IMR-90 (cell line): ENCODE data around the gene LSMEM2. TPM values are rescaled to one million over a fixed set of nuclear protein-coding genes. Genes with fewer than 3 reads are reported as not detected.

Experiments used
- ATAC-seq: fragments of 200-7000 bp; cut with Tn5 transposase; 2 replicates; pipeline ENCODE4 v1.9.1; 2020; ENCODE audit warnings: low read depth, mild to moderate bottlenecking, moderate library complexity
- BruUV-seq: library from RNA; stranded (reverse); fragments of 400-500 nt; replicated peaks from 2 replicates; lab custom pipeline; 2021; lab: Mats Ljungman, UMichigan
- CTCF ChIA-PET: fragments of 300-600 bp; formaldehyde crosslinking; extraction: SDS; loops from one replicate; lab custom pipeline; 2021; ENCODE audit warnings: antibody characterized with exemption; lab: Yijun Ruan, JAX
- POLR2A ChIA-PET: fragments of 300-600 bp; sonication (Branson Sonifier 250); formaldehyde crosslinking; loops from one replicate; lab custom pipeline; 2022; ENCODE audit warnings: antibody characterized with exemption; ENCODE audit not compliant: unreplicated experiment; lab: Charles Lee
- DNase-seq: peaks from one replicate; pipeline ENCODE4 v3.0.0; 2013
- H2AFZ ChIP-seq: replicated peaks from 2 replicates; pipeline ENCODE3; 2013; ENCODE audit warnings: low read length, mild to moderate bottlenecking; ENCODE audit not compliant: poor library complexity
- H2AK5ac ChIP-seq: 2 replicates; pipeline ENCODE4 v1.6.1; 2013; ENCODE audit warnings: low read depth, low read length, inconsistent platforms
- H2AK9ac ChIP-seq: replicated peaks from 2 replicates; pipeline ENCODE3; 2013; ENCODE audit warnings: mild to moderate bottlenecking, low read depth, low read length, moderate library complexity; ENCODE audit not compliant: poor library complexity
- H2BK120ac ChIP-seq: 2 replicates; pipeline ENCODE4 v1.6.1; 2013; ENCODE audit warnings: low read depth, low read length, inconsistent platforms
- H2BK15ac ChIP-seq: 3 replicates; pipeline ENCODE4 v1.6.1; 2013; ENCODE audit warnings: low read depth, low read length, inconsistent platforms
- H2BK20ac ChIP-seq: 2 replicates; pipeline ENCODE4 v1.6.1; 2013; ENCODE audit warnings: low read depth, mild to moderate bottlenecking, inconsistent platforms, low read length, moderate library complexity
- H2BK5ac ChIP-seq: 2 replicates; pipeline ENCODE4 v1.6.1; 2013; ENCODE audit warnings: mild to moderate bottlenecking, low read depth, low read length, inconsistent platforms; ENCODE audit not compliant: poor library complexity, severe bottlenecking
- H3K14ac ChIP-seq: replicated peaks from 2 replicates; pipeline ENCODE4 v1.6.1; 2013; ENCODE audit warnings: low read depth, low read length, inconsistent platforms
- H3K18ac ChIP-seq: 2 replicates; pipeline ENCODE4 v1.6.1; 2013; ENCODE audit warnings: low read depth, low read length, control low read depth
- H3K23ac ChIP-seq: 2 replicates; pipeline ENCODE4 v1.6.1; 2013; ENCODE audit warnings: low read depth, low read length, inconsistent platforms
- H3K27ac ChIP-seq: 2 replicates; pipeline ENCODE4 v1.5.1; 2013; ENCODE audit warnings: mild to moderate bottlenecking, control low read depth, low read length; ENCODE audit not compliant: insufficient read depth
- H3K27me3 ChIP-seq: 2 replicates; pipeline ENCODE4 v1.6.1; 2013; ENCODE audit warnings: low read length; ENCODE audit not compliant: control insufficient read depth, insufficient read depth
- H3K36me3 ChIP-seq: 2 replicates; pipeline ENCODE4 v1.6.1; 2013; ENCODE audit warnings: low read length, mixed read lengths; ENCODE audit not compliant: control insufficient read depth, insufficient read depth
- H3K4ac ChIP-seq: 2 replicates; pipeline ENCODE4 v1.6.1; 2013; ENCODE audit warnings: low read depth, low read length, inconsistent platforms
- H3K4me1 ChIP-seq: 2 replicates; pipeline ENCODE4 v1.6.1; 2013; ENCODE audit warnings: low read length, mixed read lengths; ENCODE audit not compliant: control insufficient read depth, insufficient read depth
- H3K4me2 ChIP-seq: 2 replicates; pipeline ENCODE4 v1.6.1; 2013; ENCODE audit warnings: low read depth, mild to moderate bottlenecking, control low read depth, low read length, moderate library complexity
- H3K4me3 ChIP-seq: 2 replicates; pipeline ENCODE4 v1.5.1; 2013; ENCODE audit warnings: low read depth, mild to moderate bottlenecking, control low read depth, low read length, moderate library complexity; ENCODE audit not compliant: insufficient read depth
- H3K56ac ChIP-seq: 2 replicates; pipeline ENCODE4 v1.6.1; 2013; ENCODE audit warnings: low read length, inconsistent platforms; ENCODE audit not compliant: insufficient read depth; ENCODE audit errors: extremely low read depth
- H3K79me1 ChIP-seq, 2 experiments: 2 replicates each; pipeline ENCODE4 v1.6.1; 2013; ENCODE audit warnings: low read length in 2 of 2, inconsistent platforms in 1 of 2, low read depth in 1 of 2
- H3K9ac ChIP-seq: 2 replicates; pipeline ENCODE4 v1.6.1; 2013; ENCODE audit warnings: low read depth, low read length, control low read depth
- H3K9me1 ChIP-seq: 2 replicates; pipeline ENCODE4 v1.6.1; 2013; ENCODE audit warnings: low read length, inconsistent platforms; ENCODE audit not compliant: insufficient read depth
- H3K9me3 ChIP-seq: 2 replicates; pipeline ENCODE4 v1.6.1; 2013; ENCODE audit warnings: low read length; ENCODE audit not compliant: control insufficient read depth, insufficient read depth
- H4K20me1 ChIP-seq: 2 replicates; pipeline ENCODE4 v1.6.1; 2013; ENCODE audit warnings: low read length, inconsistent platforms; ENCODE audit not compliant: insufficient read depth
- H4K5ac ChIP-seq: 2 replicates; pipeline ENCODE4 v1.6.1; 2013; ENCODE audit warnings: mild to moderate bottlenecking, low read depth, low read length, control low read depth
- H4K8ac ChIP-seq, 2 experiments: 2 replicates each; pipeline ENCODE4 v1.6.1; 2013; ENCODE audit warnings: low read depth in 2 of 2, low read length in 2 of 2, control low read depth in 1 of 2, inconsistent platforms in 1 of 2
- H4K91ac ChIP-seq: 2 replicates; pipeline ENCODE4 v1.6.1; 2013; ENCODE audit warnings: low read depth, low read length, inconsistent platforms; ENCODE audit not compliant: insufficient read depth
- POLR2A ChIP-seq: IDR thresholded peaks from 2 replicates; pipeline ENCODE4 v1.6.1; 2012; ENCODE audit warnings: mild to moderate bottlenecking, low read depth, low read length
- WGBS, 2 experiments: methylation state at CpG; one replicate each; pipeline versions ENCODE4 v1.1.5 to v1.1.7; 2013; ENCODE audit warnings: missing lambda C conversion rate in 2 of 2; ENCODE audit not compliant: insufficient read length in 1 of 2; ENCODE audit errors: extremely low coverage in 2 of 2; 5-methylcytosine and 5-hydroxymethylcytosine counted together
- dilution Hi-C: fragments of 300-500 bp; cut with HindIII; formaldehyde crosslinking; loops from one replicate; pipeline ENCODE4 v1.14.3; 2018; ENCODE audit warnings: low sequenced_read_pairs; ENCODE audit not compliant: unreplicated experiment
- in situ Hi-C: fragments of 300-500 bp; cut with MboI; formaldehyde crosslinking; loops from 3 replicates; pipeline ENCODE4 v1.14.3; 2019; ENCODE audit warnings: low sequenced_read_pairs, inconsistent platforms, mixed read lengths
- intact Hi-C: fragments of 100-400 bp; cut with micrococcal nuclease; formaldehyde crosslinking; loops from 2 replicates; pipeline ENCODE4 v1.10.0; 2022
- polyA plus RNA-seq, 3 experiments: library from polyadenylated mRNA; depleted of rRNA; stranded (reverse); fragments of >200 nt; gene quantifications; 2 replicates each; pipeline ENCODE4 v1.2.3, GENCODE V29; 2012; ENCODE audit warnings: low replicate concordance in 1 of 3
- total RNA-seq: library from RNA; depleted of rRNA; stranded (reverse); fragments of >200 nt; gene quantifications from 2 replicates; pipeline ENCODE4 v1.2.3, GENCODE V29; 2012

The LSMEM2 gene
- total and polyA plus RNA-seq, 2 of the 4 experiments (the other 2 are of a cell fraction), result under 0.01 TPM; not detected in 1

DNA sequence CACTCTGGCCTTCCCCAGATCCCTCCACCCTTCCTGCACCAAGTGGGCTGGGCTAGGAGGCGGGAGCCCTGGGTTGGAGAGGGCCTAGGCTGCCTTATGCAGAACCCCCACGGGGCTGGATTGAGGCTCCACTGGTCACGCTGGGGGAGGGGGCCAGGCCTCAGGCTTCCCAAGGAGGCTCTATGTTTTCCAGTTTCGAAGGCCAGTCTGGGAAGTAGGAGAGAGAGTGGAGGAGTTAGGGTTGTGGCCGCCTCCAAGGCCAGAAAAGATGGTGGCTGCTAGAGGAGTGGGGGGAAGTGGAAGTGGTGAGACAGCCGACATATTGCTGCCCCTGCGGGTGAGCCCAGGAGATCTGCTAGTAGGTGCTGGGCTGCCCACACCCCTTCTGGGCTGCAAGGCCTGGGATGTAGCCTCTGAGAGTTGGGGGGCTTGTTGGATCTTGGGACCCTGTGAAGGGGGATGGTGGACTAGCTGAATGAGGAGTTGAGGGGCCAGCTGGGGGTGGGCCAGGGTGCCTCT is 41.7 kb upstream of the LSMEM2 start:
- Histone ChIP-seq H3K27ac (peak overlapping the region; percentile 97), H3K18ac (peak overlapping the region; percentile 37; the same call in 1 of the 2 replicates), H3K4ac (peak overlapping the region; percentile 98), H4K8ac (peak overlapping the region; percentile 59 to 94; a peak in 3 of 4 replicates), H3K79me1 (peaks cover 0 to 43% of the 10 kb centered on the region in 2 experiments; a peak in 2 of 4 replicates), H2BK120ac (peak overlapping the region; percentile 47; the same call in 1 of the 2 replicates), H3K9ac (peak overlapping the region; percentile 98), H3K36me3 (peaks cover 9% of the 10 kb centered on the region; the same call in 1 of the 2 replicates), H2BK15ac (no peak overlapping the region), H2AFZ (peak overlapping the region; percentile 88), H3K4me1 (peaks cover 20% of the 10 kb centered on the region), H3K4me2 (peak overlapping the region; percentile 97), H2BK5ac (peak overlapping the region; percentile 90), H2AK9ac (peak overlapping the region; percentile 100), H3K9me3 (no peaks in the 10 kb centered on the region), H3K56ac (peak overlapping the region; percentile 84), H4K20me1 (peaks cover 59% of the 10 kb centered on the region), H3K4me3 (peak overlapping the region; percentile 82), H3K9me1 (peaks cover 10% of the 10 kb centered on the region), H2AK5ac (peak overlapping the region; percentile 99), H4K5ac (peak overlapping the region; percentile 92), H3K23ac (peak overlapping the region; percentile 97), H3K14ac (peak overlapping the region; percentile 98), H4K91ac (peak overlapping the region; percentile 80), H3K27me3 (no peaks in the 10 kb centered on the region), H2BK20ac (no peak overlapping the region)
- dilution Hi-C loops, result no loop called here
- no peak for TF ChIP-seq POLR2A
- DNase-seq (no peak), ATAC-seq (peak; percentile 13)
- CTCF ChIA-PET, result interaction anchor here (0.6 to 1.6 kb wide), 3 partner anchors 9 to 112 kb away, joined by 3 read pairs; no protein-coding TSS in a partner anchor
- in situ Hi-C loops, result no loop called here
- POLR2A ChIA-PET, result interaction anchor here (0.6 kb wide), 1 partner anchor 27 kb away, joined by 6 read pairs; no protein-coding TSS in a partner anchor
- intact Hi-C loops, result no loop called here
- no TSS peak for BruUV-seq
- WGBS, 2 experiments, result 0% methylated on average over 5 of the region's 7 CpGs; no CpG with 5 or more reads in 1 of the 2 experiments
